CD4-positive, alpha-beta T cell treated with Interleukin-17A for 1 hour (primary cell): ENCODE data around the gene NACC2.

Experiments
- DNase-seq: peaks from one replicate; pipeline ENCODE4 v3.0.0-alpha.2; 2020

The NACC2 gene

DNA sequence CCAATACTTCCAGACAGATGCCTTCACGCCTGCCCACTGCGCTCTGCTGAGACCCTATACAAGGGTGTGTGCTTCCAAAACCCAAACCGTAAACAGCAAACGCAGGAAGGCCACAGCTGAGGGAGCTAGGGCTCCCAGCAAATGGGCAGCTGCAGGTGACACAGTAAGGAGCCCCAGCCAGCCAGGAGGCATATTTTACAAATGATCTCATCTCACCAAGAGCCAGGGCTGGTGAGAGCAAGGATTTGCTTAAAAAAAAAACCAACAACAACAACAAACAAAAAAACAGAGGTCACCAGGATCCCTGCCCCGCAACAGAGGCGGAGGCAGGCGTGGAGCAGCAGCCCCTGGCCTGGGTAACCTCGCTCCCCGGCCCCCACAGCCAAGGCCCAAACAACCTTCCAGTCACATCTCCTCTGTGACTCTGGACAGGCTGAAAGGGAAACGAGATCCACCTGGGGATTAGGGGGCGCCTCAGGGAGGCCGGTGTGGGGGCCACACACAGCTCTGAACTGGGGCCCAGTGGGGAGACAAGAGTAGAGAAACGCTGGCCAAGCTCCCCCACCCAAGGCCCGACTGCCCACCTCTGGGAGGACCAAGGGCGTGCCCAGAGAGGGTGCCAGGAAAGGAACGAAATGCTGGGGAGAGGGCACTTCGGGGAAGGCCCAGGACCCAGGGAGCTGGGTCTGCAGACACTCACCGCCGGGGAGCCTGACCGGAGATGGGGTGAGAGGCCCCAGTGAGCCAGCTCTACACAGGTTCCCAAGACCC is 3.3 kb downstream of the NACC2 start:
- DNase-seq, result no peak

DNA sequence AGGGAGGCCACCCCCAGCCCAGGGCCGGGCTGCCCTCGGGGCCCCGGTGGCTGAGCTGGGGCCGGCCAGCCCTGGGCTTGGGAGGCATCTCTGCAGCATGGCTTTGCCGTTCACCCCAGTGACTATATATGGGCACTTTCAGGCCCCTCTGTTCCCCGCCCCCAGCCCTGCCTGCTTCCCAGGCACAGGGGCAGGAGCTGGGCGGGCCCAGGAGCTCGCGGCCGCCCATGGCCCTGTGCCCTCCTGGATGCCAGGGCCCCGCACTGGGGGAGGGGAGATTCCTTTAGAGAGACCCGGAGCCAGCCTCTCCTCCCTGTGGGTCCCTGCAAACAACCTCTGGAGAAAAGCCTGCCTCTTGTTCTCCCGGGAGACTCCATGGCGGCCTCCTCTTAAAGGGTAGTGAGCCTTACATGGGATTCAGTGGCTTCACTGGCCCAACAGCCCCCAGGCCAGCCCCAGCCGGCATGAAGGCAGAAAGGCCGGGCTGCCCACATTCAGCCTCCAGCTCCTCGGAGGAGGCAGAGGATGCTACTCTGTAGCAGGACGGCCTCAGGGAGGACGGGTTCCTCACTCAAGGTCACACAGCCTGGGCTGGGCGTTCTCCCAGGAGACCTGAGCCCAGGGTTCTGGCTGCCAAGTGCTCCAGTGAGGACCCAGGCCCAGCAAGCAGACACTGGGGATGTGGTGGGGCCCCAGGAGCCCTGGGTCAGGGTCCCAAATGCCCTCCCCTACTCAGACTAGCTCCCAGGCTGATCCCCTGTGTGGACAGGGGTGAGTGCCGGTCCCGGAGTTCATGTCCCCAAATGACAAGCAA is 4.1 kb downstream of the NACC2 start:
- DNase-seq, result no peak

GRCh38 chr9:136090056-136090735 is 4.9 kb downstream of the NACC2 start:
- no peak for DNase-seq

DNA sequence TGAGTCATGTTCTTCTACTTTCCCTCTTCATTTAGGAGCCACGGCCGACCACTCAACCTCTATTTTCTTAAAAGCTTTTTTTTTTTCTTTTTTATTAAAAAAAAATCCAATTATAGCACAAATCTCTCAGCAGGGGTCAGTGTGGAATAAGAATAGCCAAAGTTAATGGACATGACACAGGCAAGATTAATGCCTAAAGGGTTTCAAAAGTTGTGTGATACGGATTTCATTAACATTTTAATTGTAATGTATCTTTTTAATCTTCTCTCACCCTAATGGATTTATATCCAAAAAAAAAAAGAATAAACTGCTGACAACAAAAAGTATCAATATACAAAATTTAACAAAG is 5.4 kb downstream of the NACC2 start:
- peak; percentile 61 for DNase-seq

- DNase-seq, result no peak
Observed at GRCh38 chr9:136088939-136089696, 6.0 kb downstream of the NACC2 start.

DNA sequence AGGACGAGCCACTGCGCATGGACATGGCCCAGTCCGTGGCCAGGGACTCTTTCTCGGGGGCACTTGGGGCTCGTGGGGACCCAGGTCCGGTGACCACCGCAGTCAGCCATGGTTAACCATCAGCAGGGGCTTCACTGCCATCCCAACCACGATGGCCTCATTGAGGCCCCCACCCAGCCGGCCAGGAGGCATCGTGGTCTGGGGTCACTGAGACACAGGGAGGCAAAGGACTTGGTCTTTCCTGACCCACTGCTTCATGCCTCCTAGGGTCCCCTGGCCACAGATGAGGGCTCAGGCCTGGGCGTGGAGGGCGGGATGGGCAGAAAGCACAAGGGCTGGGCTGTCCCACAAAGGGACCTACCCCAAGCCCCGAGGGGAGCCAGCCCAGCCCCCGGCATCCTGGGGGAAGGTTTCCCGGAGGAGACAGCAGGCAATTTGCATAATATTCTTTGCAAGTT is 6.6 kb downstream of the NACC2 start:
- DNase-seq, result no peak

- no peak for DNase-seq
Observed at GRCh38 chr9:136087741-136088480, 7.2 kb downstream of the NACC2 start.

GRCh38 chr9:136086951-136087740 is 7.9 kb downstream of the NACC2 start:
- DNase-seq, result no peak

GRCh38 chr9:136086213-136086881 is 8.7 kb downstream of the NACC2 start:
- DNase-seq, result no peak

- no peak for DNase-seq
Observed at GRCh38 chr9:136085815-136086212, 9.3 kb downstream of the NACC2 start.

DNA sequence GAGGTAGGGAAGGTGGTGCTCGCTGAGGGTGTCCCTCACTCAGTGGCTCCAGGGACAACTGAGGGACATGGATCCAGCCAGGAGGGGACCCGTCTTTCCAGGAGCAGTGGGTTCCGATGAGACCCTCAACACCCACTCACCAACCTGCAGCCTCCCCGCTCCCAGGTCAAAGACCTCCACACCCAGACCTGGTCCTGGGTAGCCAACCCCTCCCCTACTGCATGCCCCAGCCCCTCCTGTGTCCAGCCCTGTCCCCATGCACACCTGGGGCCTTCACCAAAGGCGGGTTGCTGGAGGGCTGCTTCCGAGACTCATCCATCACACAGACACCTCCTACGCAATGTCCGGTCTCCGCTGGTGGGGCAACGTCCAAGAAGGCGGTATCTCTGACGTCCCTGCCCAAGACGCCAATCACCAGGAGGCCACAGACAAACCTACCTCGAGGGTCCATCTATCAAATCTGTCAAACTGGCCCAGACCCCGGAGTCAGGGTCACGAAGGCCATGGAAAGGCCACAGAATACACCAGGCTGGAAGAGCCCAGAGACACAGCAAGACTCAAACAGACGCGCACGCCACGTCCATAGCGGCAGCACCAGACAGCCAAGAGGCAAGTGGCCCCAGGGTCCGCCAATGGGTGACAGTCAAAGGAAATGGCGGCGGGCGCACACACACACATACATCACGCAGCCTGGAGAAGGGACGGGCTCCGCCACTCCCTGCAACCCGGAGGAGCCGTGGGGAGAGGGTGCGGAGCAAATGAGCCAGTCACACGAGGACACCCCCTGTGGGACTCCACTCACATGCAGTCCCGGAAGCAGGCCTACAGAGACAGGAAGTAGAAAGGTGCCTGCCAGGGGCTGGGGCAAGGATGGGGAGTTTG is 10.8 kb downstream of the NACC2 start:
- DNase-seq, result no peak

- no peak for DNase-seq
Observed at GRCh38 chr9:136083558-136084062, 11.5 kb downstream of the NACC2 start.

- no peak for DNase-seq
Observed at GRCh38 chr9:136082496-136083361, 12.4 kb downstream of the NACC2 start.

DNA sequence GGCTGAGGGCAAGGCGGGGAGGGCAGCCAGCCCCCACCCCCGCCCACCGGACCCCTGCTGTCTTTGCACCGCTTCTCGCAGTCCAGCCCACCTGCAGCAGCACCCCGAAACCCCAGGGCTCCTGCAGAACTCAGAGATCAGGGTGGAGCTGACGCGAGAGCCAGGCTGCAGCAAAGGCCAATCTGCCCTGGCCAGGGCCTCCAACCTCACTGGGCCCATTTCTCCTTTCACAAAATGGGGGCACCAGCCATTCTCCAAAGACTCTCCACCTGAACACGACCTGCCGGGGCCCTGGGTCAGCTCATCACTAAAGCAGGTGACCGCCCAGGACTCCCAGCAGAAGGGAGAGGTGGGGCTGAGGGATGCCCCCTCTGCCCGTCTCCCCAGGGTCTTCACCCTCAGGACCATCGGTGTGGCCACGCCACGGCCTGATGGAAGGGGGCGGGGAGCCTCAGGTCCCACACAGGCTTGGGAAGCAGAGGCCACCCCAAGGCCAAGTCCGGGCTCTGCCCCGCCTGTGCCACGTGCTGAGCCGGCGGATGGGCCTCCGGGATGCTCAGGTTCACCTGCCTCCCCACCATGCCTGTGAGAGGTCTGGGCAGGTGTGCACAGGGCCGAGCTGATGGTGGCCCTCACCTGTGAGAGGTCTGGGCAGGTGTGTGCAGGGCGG is 13.1 kb downstream of the NACC2 start:
- no peak for DNase-seq

- DNase-seq, result no peak
Observed at GRCh38 chr9:136081113-136081825, 13.8 kb downstream of the NACC2 start.

DNA sequence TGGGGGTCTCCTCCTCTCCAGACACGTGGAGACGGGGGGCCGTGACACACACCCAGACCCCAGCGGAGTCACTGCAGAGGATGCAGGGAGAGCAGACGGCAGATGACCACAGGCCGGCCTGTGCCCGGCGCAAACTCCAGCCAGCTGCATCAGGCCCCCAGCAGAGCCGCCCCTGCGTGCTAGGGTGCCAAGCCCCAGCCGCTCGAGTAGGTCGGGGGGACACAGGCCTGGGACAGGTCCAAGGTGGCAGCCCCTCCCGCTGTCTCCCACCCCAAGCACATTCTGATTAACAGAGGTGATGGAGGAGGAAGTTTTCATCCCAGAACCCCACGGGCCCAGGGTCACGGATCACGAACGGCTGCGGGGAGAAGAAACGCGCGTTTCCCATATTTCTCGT is 14.4 kb downstream of the NACC2 start:
- DNase-seq, result no peak

DNA sequence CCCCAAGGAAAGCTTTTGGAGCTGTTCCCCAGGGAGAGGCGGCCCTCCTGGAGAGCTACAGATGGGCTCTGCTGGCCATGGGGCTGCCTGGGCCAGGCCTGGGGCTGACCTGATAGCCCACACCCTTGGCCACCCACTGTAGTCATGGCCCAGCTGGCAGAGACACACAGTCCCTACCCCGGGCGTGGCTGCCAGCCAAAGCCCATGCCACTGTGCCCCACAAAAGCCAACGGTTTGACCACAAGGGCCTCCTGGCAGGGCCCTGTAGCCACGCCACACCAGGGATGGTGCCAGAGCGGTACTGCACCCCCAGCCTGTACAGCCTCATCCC is 15.2 kb downstream of the NACC2 start:
- DNase-seq, result no peak
